ENCODE measurements around the gene ESPN.
"Not testable (repeated sequence)": the region's sequence is repeated elsewhere in the genome, so short reads cannot be mapped to it uniquely, and the experiment has no call there.

ESPN gene

GRCh38 chr1:6486433-6487011 is 61.9 kb downstream of the ESPN start:
- Histone ChIP-seq H3K36me3 (ENCODE audit: control insufficient read depth, insufficient read depth, low read length) (no peaks in the 10 kb centered on the region), H3K4me3 (ENCODE audit: low read depth, low read length) (peak overlapping the region; percentile 52), H3K4me1 (ENCODE audit: control insufficient read depth, insufficient read depth, low read length) (peaks cover 4% of the 10 kb centered on the region), H3K27me3 (ENCODE audit: control insufficient read depth, insufficient read depth, low read length) (peaks cover 5% of the 10 kb centered on the region), H3K9ac (ENCODE audit: low read depth, low read length) (no peak overlapping the region), H3K9me3 (ENCODE audit: control insufficient read depth, insufficient read depth, low read length) (no peaks in the 10 kb centered on the region)

GRCh38 chr1:6487804-6488484 is 63.4 kb downstream of the ESPN start:
- Histone ChIP-seq H3K27me3 (ENCODE audit: control insufficient read depth, insufficient read depth, low read length) (peaks cover 5% of the 10 kb centered on the region), H3K9ac (ENCODE audit: low read depth, low read length) (no peak overlapping the region), H3K36me3 (ENCODE audit: control insufficient read depth, insufficient read depth, low read length) (no peaks in the 10 kb centered on the region), H3K4me1 (ENCODE audit: control insufficient read depth, insufficient read depth, low read length) (peaks cover 8% of the 10 kb centered on the region), H3K9me3 (ENCODE audit: control insufficient read depth, insufficient read depth, low read length) (no peaks in the 10 kb centered on the region), H3K4me3 (ENCODE audit: low read depth, low read length) (no peak overlapping the region)

- no peaks in the 10 kb centered on the region for H3K9me3 ChIP-seq (ENCODE audit: control insufficient read depth, insufficient read depth, low read length)
- H3K4me3 ChIP-seq (ENCODE audit: low read depth, low read length) = no peak overlapping the region
- no peaks in the 10 kb centered on the region for H3K36me3 ChIP-seq (ENCODE audit: control insufficient read depth, insufficient read depth, low read length)
- H3K9ac ChIP-seq (ENCODE audit: low read depth, low read length) = no peak overlapping the region
- peaks cover 8% of the 10 kb centered on the region for H3K4me1 ChIP-seq (ENCODE audit: control insufficient read depth, insufficient read depth, low read length)
- peaks cover 5% of the 10 kb centered on the region for H3K27me3 ChIP-seq (ENCODE audit: control insufficient read depth, insufficient read depth, low read length)
These were observed 64.2 kb downstream of the ESPN start for GRCh38 chr1:6488602-6489382.

- H3K9ac ChIP-seq (ENCODE audit: low read depth, low read length) = no peak overlapping the region
- H3K27me3 ChIP-seq (ENCODE audit: control insufficient read depth, insufficient read depth, low read length) = peaks cover 5% of the 10 kb centered on the region
- H3K36me3 ChIP-seq (ENCODE audit: control insufficient read depth, insufficient read depth, low read length) = no peaks in the 10 kb centered on the region
- H3K9me3 ChIP-seq (ENCODE audit: control insufficient read depth, insufficient read depth, low read length) = no peaks in the 10 kb centered on the region
- H3K4me3 ChIP-seq (ENCODE audit: low read depth, low read length) = peak overlapping the region; percentile 91
- peaks cover 8% of the 10 kb centered on the region for H3K4me1 ChIP-seq (ENCODE audit: control insufficient read depth, insufficient read depth, low read length)
These were observed 64.8 kb downstream of the ESPN start for GRCh38 chr1:6489383-6489765.

GRCh38 chr1:6489799-6490180 is 65.2 kb downstream of the ESPN start:
- Histone ChIP-seq H3K9ac (ENCODE audit: low read depth, low read length) (peak overlapping the region; percentile 54), H3K27me3 (ENCODE audit: control insufficient read depth, insufficient read depth, low read length) (peaks cover 1% of the 10 kb centered on the region), H3K4me1 (ENCODE audit: control insufficient read depth, insufficient read depth, low read length) (peaks cover 8% of the 10 kb centered on the region), H3K4me3 (ENCODE audit: low read depth, low read length) (peak overlapping the region; percentile 91), H3K9me3 (ENCODE audit: control insufficient read depth, insufficient read depth, low read length) (no peaks in the 10 kb centered on the region), H3K36me3 (ENCODE audit: control insufficient read depth, insufficient read depth, low read length) (no peaks in the 10 kb centered on the region)

GRCh38 chr1:6490181-6491080 is 65.9 kb downstream of the ESPN start:
- H3K36me3 ChIP-seq (ENCODE audit: control insufficient read depth, insufficient read depth, low read length) = no peaks in the 10 kb centered on the region
- peak overlapping the region; percentile 54 for H3K9ac ChIP-seq (ENCODE audit: low read depth, low read length)
- no peaks in the 10 kb centered on the region for H3K27me3 ChIP-seq (ENCODE audit: control insufficient read depth, insufficient read depth, low read length)
- H3K4me3 ChIP-seq (ENCODE audit: low read depth, low read length) = peak overlapping the region; percentile 91
- H3K4me1 ChIP-seq (ENCODE audit: control insufficient read depth, insufficient read depth, low read length) = peaks cover 8% of the 10 kb centered on the region
- no peaks in the 10 kb centered on the region for H3K9me3 ChIP-seq (ENCODE audit: control insufficient read depth, insufficient read depth, low read length)

GRCh38 chr1:6491081-6491449 is 66.5 kb downstream of the ESPN start:
- H3K9me3 ChIP-seq (ENCODE audit: control insufficient read depth, insufficient read depth, low read length) = no peaks in the 10 kb centered on the region
- H3K27me3 ChIP-seq (ENCODE audit: control insufficient read depth, insufficient read depth, low read length) = peaks cover 6% of the 10 kb centered on the region
- H3K9ac ChIP-seq (ENCODE audit: low read depth, low read length) = peak overlapping the region; percentile 47
- H3K36me3 ChIP-seq (ENCODE audit: control insufficient read depth, insufficient read depth, low read length) = no peaks in the 10 kb centered on the region
- H3K4me1 ChIP-seq (ENCODE audit: control insufficient read depth, insufficient read depth, low read length) = peaks cover 15% of the 10 kb centered on the region
- H3K4me3 ChIP-seq (ENCODE audit: low read depth, low read length) = peak overlapping the region; percentile 91

GRCh38 chr1:6491480-6491962 is 66.9 kb downstream of the ESPN start, which contains the start of gene PLEKHG5:
Gene PLEKHG5, minus strand, starts transcription at chr1:6491667. Its CDS starts 14,096 bp downstream, at chr1:6477571.
- Histone ChIP-seq H3K9ac (ENCODE audit: low read depth, low read length) (peak within 1 kb of the TSS; percentile 47), H3K27me3 (ENCODE audit: control insufficient read depth, insufficient read depth, low read length) (peaks cover 7% of the 10 kb centered on the region), H3K36me3 (ENCODE audit: control insufficient read depth, insufficient read depth, low read length) (no peaks in the 10 kb centered on the region), H3K9me3 (ENCODE audit: control insufficient read depth, insufficient read depth, low read length) (no peaks in the 10 kb centered on the region), H3K4me3 (ENCODE audit: low read depth, low read length) (peak within 1 kb of the TSS; percentile 91), H3K4me1 (ENCODE audit: control insufficient read depth, insufficient read depth, low read length) (peaks cover 15% of the 10 kb centered on the region)

GRCh38 chr1:6491966-6492365 is 67.4 kb downstream of the ESPN start:
- H3K9ac ChIP-seq (ENCODE audit: low read depth, low read length) = no peak overlapping the region
- H3K4me1 ChIP-seq (ENCODE audit: control insufficient read depth, insufficient read depth, low read length) = peaks cover 12% of the 10 kb centered on the region
- peaks cover 9% of the 10 kb centered on the region for H3K27me3 ChIP-seq (ENCODE audit: control insufficient read depth, insufficient read depth, low read length)
- H3K9me3 ChIP-seq (ENCODE audit: control insufficient read depth, insufficient read depth, low read length) = no peaks in the 10 kb centered on the region
- no peaks in the 10 kb centered on the region for H3K36me3 ChIP-seq (ENCODE audit: control insufficient read depth, insufficient read depth, low read length)
- no peak overlapping the region for H3K4me3 ChIP-seq (ENCODE audit: low read depth, low read length)

- not testable (repeated sequence) for H3K9ac ChIP-seq (ENCODE audit: low read depth, low read length); H3K4me3 ChIP-seq (ENCODE audit: low read depth, low read length); H3K9me3 ChIP-seq (ENCODE audit: control insufficient read depth, insufficient read depth, low read length); H3K36me3 ChIP-seq (ENCODE audit: control insufficient read depth, insufficient read depth, low read length)
- Histone ChIP-seq H3K4me1 (ENCODE audit: control insufficient read depth, insufficient read depth, low read length) (peaks cover 12% of the 10 kb centered on the region), H3K27me3 (ENCODE audit: control insufficient read depth, insufficient read depth, low read length) (peaks cover 14% of the 10 kb centered on the region)
These were observed 69.3 kb downstream of the ESPN start for GRCh38 chr1:6493834-6494223.

- Histone ChIP-seq H3K27me3 (ENCODE audit: control insufficient read depth, insufficient read depth, low read length) (peaks cover 14% of the 10 kb centered on the region), H3K4me1 (ENCODE audit: control insufficient read depth, insufficient read depth, low read length) (peaks cover 12% of the 10 kb centered on the region), H3K9me3 (ENCODE audit: control insufficient read depth, insufficient read depth, low read length) (no peaks in the 10 kb centered on the region)
These were observed 70.1 kb downstream of the ESPN start for GRCh38 chr1:6494627-6495026.

More at GRCh38 chr1:6494627-6495026, 70.1 kb downstream of the ESPN start:
- Histone ChIP-seq H3K36me3 (ENCODE audit: control insufficient read depth, insufficient read depth, low read length) (no peaks in the 10 kb centered on the region), H3K4me3 (ENCODE audit: low read depth, low read length) (no peak overlapping the region), H3K9ac (ENCODE audit: low read depth, low read length) (no peak overlapping the region)
